Calu3 (cell line): ENCODE results near the gene CD6. TPM values are rescaled to one million over a fixed set of nuclear protein-coding genes. Genes with fewer than 3 reads are reported as not detected.

Source experiments
- BruUV-seq: library from RNA; stranded (reverse); fragments of 400-500 nt; replicated peaks from 2 replicates; lab custom pipeline; 2021; lab: Mats Ljungman, UMichigan
- CTCF ChIA-PET: fragments of 300-600 bp; sonication (Branson Sonifier 250); formaldehyde crosslinking; loops from one replicate; lab custom pipeline; 2022; ENCODE audit warnings: antibody characterized with exemption; lab: Charles Lee
- DNase-seq: peaks from one replicate; pipeline ENCODE4 v3.0.0; 2022
- H3K27ac Mint-ChIP-seq: one replicate; pipeline ENCODE4 v1.8.0; 2022; ENCODE audit warnings: mixed read lengths; ENCODE audit not compliant: unreplicated experiment
- H3K27me3 Mint-ChIP-seq: one replicate; pipeline ENCODE4 v1.8.0; 2022; ENCODE audit warnings: mixed read lengths; ENCODE audit not compliant: unreplicated experiment
- H3K36me3 Mint-ChIP-seq: one replicate; pipeline ENCODE4 v1.8.0; 2022; ENCODE audit warnings: mild to moderate bottlenecking, moderate library complexity, mixed read lengths; ENCODE audit not compliant: insufficient read depth, unreplicated experiment
- H3K4me1 Mint-ChIP-seq: one replicate; pipeline ENCODE4 v1.8.0; 2022; ENCODE audit warnings: mild to moderate bottlenecking, low read depth, mixed read lengths; ENCODE audit not compliant: unreplicated experiment
- H3K4me3 Mint-ChIP-seq: one replicate; pipeline ENCODE4 v1.8.0; 2022; ENCODE audit warnings: mild to moderate bottlenecking, low read depth, moderate library complexity, mixed read lengths; ENCODE audit not compliant: unreplicated experiment
- H3K9me3 Mint-ChIP-seq: one replicate; pipeline ENCODE4 v1.8.0; 2022; ENCODE audit warnings: low read depth, mixed read lengths; ENCODE audit not compliant: unreplicated experiment
- intact Hi-C: fragments of 100-400 bp; cut with micrococcal nuclease; formaldehyde crosslinking; loops from one replicate; pipeline ENCODE4 v1.10.0; 2022; ENCODE audit not compliant: unreplicated experiment
- total RNA-seq: library from RNA; stranded (reverse); gene quantifications from 2 replicates; pipeline ENCODE4 v1.2.3, GENCODE V29; 2022
- TF ChIP-seq, protein P1 (sequence below): fragments of 200-600 bp; IDR thresholded peaks from one replicate; pipeline ENCODE4 v1.8.0; 2022; ENCODE audit warnings: antibody characterized with exemption; ENCODE audit not compliant: unreplicated experiment

CD6 gene
- total RNA-seq, 1 experiment from 2014 or later = 0.26 TPM

DNA sequence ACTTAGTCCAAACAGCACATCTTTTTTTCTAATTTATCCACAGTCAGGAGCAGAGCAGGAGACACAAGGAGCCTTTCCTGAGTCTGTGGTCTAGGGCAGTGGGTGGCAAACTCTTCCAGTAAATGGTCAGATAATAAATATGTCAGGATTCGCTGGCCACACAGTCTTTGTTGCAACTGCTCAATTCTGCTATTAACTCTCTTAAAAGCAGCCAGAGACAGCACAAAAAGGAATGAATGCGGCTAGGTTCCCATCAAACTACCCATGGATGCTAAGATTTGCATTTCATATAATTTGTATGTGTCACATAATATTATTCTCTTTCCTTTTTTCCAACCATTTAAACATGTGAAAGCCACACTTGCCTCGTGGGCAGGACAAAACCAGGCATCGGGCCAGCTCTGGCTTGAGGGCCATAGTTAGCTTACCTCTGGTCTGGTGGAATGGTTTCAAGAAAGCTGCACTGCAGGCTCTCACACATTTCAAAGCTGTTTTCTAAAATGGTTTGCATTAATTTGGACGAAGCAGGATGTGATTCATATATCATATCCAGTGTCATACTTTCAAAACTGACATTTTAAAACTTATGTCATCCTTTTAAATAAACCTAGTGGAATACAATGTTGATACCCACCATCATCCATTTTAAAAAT lies 66.1 kb downstream of the CD6 start:
- H3K4me1 Mint-ChIP-seq = no peaks in the 10 kb centered on the region
- H3K4me3 Mint-ChIP-seq = no peak overlapping the region
- no peak overlapping the region for H3K27ac Mint-ChIP-seq
- no TSS peak for BruUV-seq
- CTCF ChIA-PET = no interaction called here
- no peaks in the 10 kb centered on the region for H3K9me3 Mint-ChIP-seq
- TF ChIP-seq, protein P1, sequence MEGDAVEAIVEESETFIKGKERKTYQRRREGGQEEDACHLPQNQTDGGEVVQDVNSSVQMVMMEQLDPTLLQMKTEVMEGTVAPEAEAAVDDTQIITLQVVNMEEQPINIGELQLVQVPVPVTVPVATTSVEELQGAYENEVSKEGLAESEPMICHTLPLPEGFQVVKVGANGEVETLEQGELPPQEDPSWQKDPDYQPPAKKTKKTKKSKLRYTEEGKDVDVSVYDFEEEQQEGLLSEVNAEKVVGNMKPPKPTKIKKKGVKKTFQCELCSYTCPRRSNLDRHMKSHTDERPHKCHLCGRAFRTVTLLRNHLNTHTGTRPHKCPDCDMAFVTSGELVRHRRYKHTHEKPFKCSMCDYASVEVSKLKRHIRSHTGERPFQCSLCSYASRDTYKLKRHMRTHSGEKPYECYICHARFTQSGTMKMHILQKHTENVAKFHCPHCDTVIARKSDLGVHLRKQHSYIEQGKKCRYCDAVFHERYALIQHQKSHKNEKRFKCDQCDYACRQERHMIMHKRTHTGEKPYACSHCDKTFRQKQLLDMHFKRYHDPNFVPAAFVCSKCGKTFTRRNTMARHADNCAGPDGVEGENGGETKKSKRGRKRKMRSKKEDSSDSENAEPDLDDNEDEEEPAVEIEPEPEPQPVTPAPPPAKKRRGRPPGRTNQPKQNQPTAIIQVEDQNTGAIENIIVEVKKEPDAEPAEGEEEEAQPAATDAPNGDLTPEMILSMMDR = no peak
- H3K36me3 Mint-ChIP-seq = no peaks in the 10 kb centered on the region
- intact Hi-C loops = no loop called here
- peaks cover 12% of the 10 kb centered on the region for H3K27me3 Mint-ChIP-seq
- no peak for DNase-seq

DNA sequence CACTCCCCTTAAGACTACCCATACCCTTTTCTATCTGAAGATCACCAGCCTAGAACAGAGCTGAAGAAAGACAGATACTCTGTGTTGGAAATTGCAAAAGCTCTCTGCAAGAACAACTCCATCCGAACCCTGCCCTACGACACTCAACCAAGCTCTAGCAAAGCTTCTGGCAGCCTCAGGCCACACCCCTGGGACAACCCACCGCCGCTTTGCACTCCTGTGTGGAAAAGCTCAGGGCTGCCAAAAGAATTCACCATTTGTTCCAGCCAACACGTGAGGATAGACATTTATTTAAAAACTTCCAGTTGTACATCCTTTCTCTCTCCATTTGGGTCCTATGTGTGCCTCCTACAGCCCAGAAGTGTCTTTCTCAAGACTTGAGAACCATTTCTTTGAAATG lies 68.4 kb downstream of the CD6 start:
- TF ChIP-seq, protein P1 = no peak
- BruUV-seq = no TSS peak
- Mint-ChIP-seq H3K27ac (no peak overlapping the region), H3K9me3 (no peaks in the 10 kb centered on the region), H3K4me1 (no peaks in the 10 kb centered on the region), H3K36me3 (no peaks in the 10 kb centered on the region), H3K27me3 (peaks cover 7% of the 10 kb centered on the region), H3K4me3 (no peak overlapping the region)
- intact Hi-C loops = no loop called here
- CTCF ChIA-PET = no interaction called here
- no peak for DNase-seq

DNA sequence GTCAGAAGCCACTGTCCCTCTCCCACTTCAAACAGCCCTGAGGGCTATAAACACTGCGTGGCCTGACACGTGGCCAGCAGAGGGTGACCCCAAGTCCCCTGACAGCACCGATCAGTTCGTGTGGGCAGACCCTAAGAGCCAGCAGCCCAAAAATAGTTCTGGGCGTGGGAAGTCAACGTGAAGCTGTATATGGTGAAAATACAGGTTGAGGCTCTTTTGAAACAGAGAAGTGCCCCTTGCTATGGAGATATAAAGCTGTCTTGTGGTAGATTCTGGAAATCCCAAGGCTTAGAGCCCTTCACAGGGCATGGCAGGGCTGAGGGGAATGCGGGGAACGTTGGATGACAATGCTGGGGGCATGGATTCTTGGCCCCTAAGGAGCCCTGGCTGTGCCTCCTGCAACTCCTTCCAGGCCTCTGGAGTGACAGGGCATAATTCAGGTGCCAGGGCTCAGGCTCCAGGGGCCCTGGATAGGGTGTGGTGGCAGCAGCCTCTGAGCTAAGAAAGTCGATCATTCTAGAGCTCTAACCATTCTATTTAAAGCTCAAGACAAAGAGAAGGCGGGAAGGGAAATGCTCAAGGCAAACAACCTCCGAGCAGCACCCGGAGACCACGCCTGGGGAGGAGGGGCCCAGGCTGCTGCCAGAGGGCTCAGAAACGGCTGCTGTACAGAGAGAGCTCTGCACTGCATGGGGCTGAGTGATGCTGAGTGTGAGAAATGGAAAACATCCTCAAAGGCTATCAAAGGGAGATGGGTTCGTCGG lies 70.5 kb downstream of the CD6 start:
- H3K27ac Mint-ChIP-seq = no peak overlapping the region
- no peak overlapping the region for H3K4me3 Mint-ChIP-seq
- CTCF ChIA-PET = interaction anchor here (1.0 kb wide), 1 partner anchor 25 kb away, joined by 3 read pairs; no protein-coding TSS in a partner anchor
- H3K36me3 Mint-ChIP-seq = no peaks in the 10 kb centered on the region
- TF ChIP-seq, protein P1 = no peak
- no peaks in the 10 kb centered on the region for H3K4me1 Mint-ChIP-seq
- intact Hi-C loops = no loop called here
- H3K27me3 Mint-ChIP-seq = peaks cover 6% of the 10 kb centered on the region
- no peaks in the 10 kb centered on the region for H3K9me3 Mint-ChIP-seq
- DNase-seq = peak; percentile 32
- BruUV-seq = no TSS peak

DNA sequence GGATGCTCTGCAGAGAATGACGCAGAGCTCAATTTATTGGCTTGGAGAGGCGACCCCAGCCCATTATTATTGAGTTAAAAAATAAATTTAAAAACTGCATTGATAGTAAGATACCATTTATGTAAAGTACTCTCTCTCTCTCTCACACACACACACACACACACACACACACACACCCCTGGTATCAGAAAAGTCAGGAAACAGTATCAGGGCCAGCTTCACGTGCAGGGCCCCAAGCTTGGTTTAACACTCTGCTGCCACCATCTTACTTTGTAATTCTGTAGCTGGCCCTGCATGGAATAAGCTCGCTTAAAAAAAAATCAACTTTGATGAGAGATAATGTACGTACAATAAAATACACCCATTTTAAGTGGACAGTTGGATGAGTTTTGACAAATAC lies 71.1 kb downstream of the CD6 start:
- Mint-ChIP-seq H3K27me3 (peaks cover 12% of the 10 kb centered on the region), H3K27ac (no peak overlapping the region), H3K9me3 (no peaks in the 10 kb centered on the region), H3K36me3 (no peaks in the 10 kb centered on the region), H3K4me3 (no peak overlapping the region), H3K4me1 (no peaks in the 10 kb centered on the region)
- no TSS peak for BruUV-seq
- CTCF ChIA-PET = no interaction called here
- intact Hi-C loops = no loop called here
- DNase-seq = no peak
- TF ChIP-seq, protein P1 = no peak
